Gastrocnemius medialis (tissue), 4 donors: ENCODE measurements around the gene LRRC28. TPM values are rescaled to one million over a fixed set of nuclear protein-coding genes. Genes with fewer than 3 reads are reported as not detected.

Experiments used
- ATAC-seq, 2 donors: fragments of 150-250 bp; one replicate each; pipeline ENCODE4 v1.9.1; 2016
- DNase-seq, 2 donors: peaks; one replicate each; pipeline ENCODE4 v3.0.0-alpha.2; 2019
- H3K27ac ChIP-seq, 4 donors: fragments of 200-600 bp; sonication (generic); 1 replicate in 1 of 4; 2 replicates in 3 of 4; pipeline ENCODE4 v1.5.1; 2016 to 2018; ENCODE audit warnings: mild to moderate bottlenecking in 2 of 4, moderate library complexity in 1 of 4
- H3K27me3 ChIP-seq, 3 donors: fragments of 200-600 bp; sonication (generic) in 2 of 3; 1 replicate in 1 of 3; 2 replicates in 2 of 3; pipeline versions ENCODE4 v1.5.1 to v1.6.0; 2016 to 2019; ENCODE audit warnings: mild to moderate bottlenecking in 1 of 3, moderate library complexity in 1 of 3
- H3K36me3 ChIP-seq, 2 donors: fragments of 200-600 bp; sonication (generic) in 1 of 2; one replicate each; pipeline ENCODE4 v1.5.1; 2017 to 2018
- H3K4me1 ChIP-seq, 2 donors: fragments of 200-600 bp; sonication (generic) in 1 of 2; one replicate each; pipeline ENCODE4 v1.5.1; 2016 to 2017; ENCODE audit warnings: mild to moderate bottlenecking in 2 of 2
- H3K4me3 ChIP-seq, 4 donors: fragments of 200-600 bp; sonication (generic) in 3 of 4; 1 replicate in 1 of 4; 2 replicates in 3 of 4; pipeline ENCODE4 v1.5.1; 2016 to 2019; ENCODE audit warnings: mild to moderate bottlenecking in 2 of 4
- H3K9me3 ChIP-seq, 3 donors: fragments of 200-600 bp; sonication (generic) in 2 of 3; 1 replicate in 1 of 3; 2 replicates in 2 of 3; pipeline ENCODE4 v1.5.1; 2016 to 2019
- CTCF ChIP-seq, 5 experiments: fragments of 450-650 bp in 3 of 5; fragments of 200-600 bp in 2 of 5; sonication (generic) in 2 of 5; IDR thresholded peaks in 4 of 5; conservative IDR thresholded peaks in 1 of 5; 1 replicate in 4 of 5; 2 replicates in 1 of 5; pipeline ENCODE4 v1.5.1; 2016 to 2019; ENCODE audit warnings: antibody characterized with exemption in 5 of 5, mild to moderate bottlenecking in 3 of 5, moderate library complexity in 3 of 5
- POLR2A ChIP-seq, 2 donors: fragments of 450-650 bp; IDR thresholded peaks; one replicate each; pipeline ENCODE4 v1.6.1; 2017; ENCODE audit warnings: antibody characterized with exemption in 2 of 2, mild to moderate bottlenecking in 2 of 2, moderate library complexity in 2 of 2
- in situ Hi-C, 4 donors: fragments of 200-750 bp; cut with MboI; loops; one replicate each; pipeline versions ENCODE4 v1.15.0 to v1.8.0; 2017; ENCODE audit warnings: low sequenced_read_pairs in 4 of 4
- intact Hi-C: fragments of 100-400 bp; cut with DNase I; formaldehyde crosslinking; loops from one replicate; pipeline ENCODE4 v1.15.1; 2023; ENCODE audit warnings: low total_unique reads
- total RNA-seq, 4 donors: library from RNA; depleted of rRNA; stranded (reverse); fragments of >200 nt; gene quantifications; one replicate each; pipeline versions ENCODE4 v1.1.0 to v1.2.3, GENCODE V29; 2016

Gene LRRC28
- total RNA-seq, 4 donors from 2014 or later, result 22.0 to 48.5 (median 36.9) TPM

- Histone ChIP-seq H3K27ac (peak overlapping the region; percentile 50 to 76 (median 65)), H3K4me1 (peaks cover 33 to 36% of the 10 kb centered on the region in 2 donors), H3K36me3 (no peaks in the 10 kb centered on the region), H3K27me3 (no peaks in the 10 kb centered on the region), H3K9me3 (no peaks in the 10 kb centered on the region), H3K4me3 (no peak overlapping the region)
- in situ Hi-C loops (no loop called here), intact Hi-C loops (no loop called here)
- DNase-seq (no peak), ATAC-seq (peak in 1 of 2 donors; percentile 9)
- TF ChIP-seq POLR2A (IDR thresholded peaks at IDR 0.05) (no peak), CTCF (IDR thresholded peaks at IDR 0.05 in 4 of 5, conservative IDR thresholded peaks at IDR 0.05 in 1 of 5) (no peak)
These were observed 186.3 kb downstream of the LRRC28 start for GRCh38 chr15:99437315-99438223.

GRCh38 chr15:99438224-99438585 is 186.9 kb downstream of the LRRC28 start:
- peak overlapping the region in 2 of 4 donors; percentile 11 to 15 for H3K4me3 ChIP-seq
- no peaks in the 10 kb centered on the region for H3K27me3 ChIP-seq
- H3K36me3 ChIP-seq, result no peaks in the 10 kb centered on the region
- ATAC-seq (no peak), DNase-seq (no peak)
- no peaks in the 10 kb centered on the region for H3K9me3 ChIP-seq
- TF ChIP-seq POLR2A (IDR thresholded peaks at IDR 0.05), result no peak
- TF ChIP-seq CTCF (IDR thresholded peaks at IDR 0.05 in 4 of 5, conservative IDR thresholded peaks at IDR 0.05 in 1 of 5), result no peak
- H3K4me1 ChIP-seq, result peaks cover 38 to 42% of the 10 kb centered on the region in 2 donors
- intact Hi-C loops, result no loop called here
- in situ Hi-C loops, result no loop called here
- H3K27ac ChIP-seq, result peak overlapping the region; percentile 50 to 76 (median 65)

- Histone ChIP-seq H3K36me3 (no peaks in the 10 kb centered on the region), H3K4me3 (peak overlapping the region in 2 of 4 donors; percentile 11 to 15), H3K9me3 (no peaks in the 10 kb centered on the region), H3K4me1 (peaks cover 37 to 43% of the 10 kb centered on the region in 2 donors), H3K27me3 (no peaks in the 10 kb centered on the region), H3K27ac (peak overlapping the region; percentile 50 to 76 (median 65))
- intact Hi-C loops (no loop called here), in situ Hi-C loops (no loop called here)
- ATAC-seq (no peak), DNase-seq (no peak)
- no peak for TF ChIP-seq POLR2A (IDR thresholded peaks at IDR 0.05)
- TF ChIP-seq CTCF (IDR thresholded peaks at IDR 0.05 in 4 of 5, conservative IDR thresholded peaks at IDR 0.05 in 1 of 5), result no peak
These were observed 187.6 kb downstream of the LRRC28 start for GRCh38 chr15:99438691-99439523.

GRCh38 chr15:99439524-99439835 is 188.2 kb downstream of the LRRC28 start:
- in situ Hi-C loops (no loop called here), intact Hi-C loops (no loop called here)
- DNase-seq (no peak), ATAC-seq (no peak)
- no peaks in the 10 kb centered on the region for H3K9me3 ChIP-seq
- peaks cover 40 to 43% of the 10 kb centered on the region in 2 donors for H3K4me1 ChIP-seq
- H3K27me3 ChIP-seq, result no peaks in the 10 kb centered on the region
- no peak overlapping the region for H3K4me3 ChIP-seq
- no peak for TF ChIP-seq POLR2A (IDR thresholded peaks at IDR 0.05)
- no peak for TF ChIP-seq CTCF (IDR thresholded peaks at IDR 0.05 in 4 of 5, conservative IDR thresholded peaks at IDR 0.05 in 1 of 5)
- H3K27ac ChIP-seq, result peak overlapping the region in 3 of 4 donors; percentile 59 to 76 (median 71)
- no peaks in the 10 kb centered on the region for H3K36me3 ChIP-seq
